GM20000 (cell line): ENCODE data around the gene CTNNA2.

Experiments
- DNase-seq: peaks from one replicate; pipeline ENCODE4 v3.0.0; 2012; ENCODE audit warnings: low spot score
- TF ChIP-seq, protein P1 (sequence below): IDR thresholded peaks from 2 replicates; pipeline ENCODE4 v1.5.1; 2012; ENCODE audit warnings: mild to moderate bottlenecking, control low read depth; ENCODE audit errors: extremely low read depth, missing control alignments

The CTNNA2 gene

DNA sequence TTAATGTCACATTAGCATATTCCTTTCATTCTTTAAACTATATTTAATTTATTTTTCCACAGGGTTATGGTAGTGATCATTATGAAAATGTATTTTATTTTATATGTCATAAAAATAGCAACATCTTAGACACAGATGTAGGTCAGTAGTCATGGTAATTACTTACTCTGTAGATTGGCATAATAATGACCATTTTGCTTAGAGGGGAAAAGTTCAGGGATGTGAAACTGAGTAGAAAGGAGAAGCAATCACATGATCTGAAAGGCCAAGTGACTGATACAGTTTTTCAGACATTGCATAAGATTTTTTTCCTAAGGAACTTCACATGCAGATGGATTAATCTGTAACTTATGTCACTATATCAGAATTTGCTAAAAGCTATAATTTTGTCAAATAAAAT, 286.9 kb downstream of the CTNNA2 start:
- DNase-seq, result no peak
- TF ChIP-seq, protein P1, sequence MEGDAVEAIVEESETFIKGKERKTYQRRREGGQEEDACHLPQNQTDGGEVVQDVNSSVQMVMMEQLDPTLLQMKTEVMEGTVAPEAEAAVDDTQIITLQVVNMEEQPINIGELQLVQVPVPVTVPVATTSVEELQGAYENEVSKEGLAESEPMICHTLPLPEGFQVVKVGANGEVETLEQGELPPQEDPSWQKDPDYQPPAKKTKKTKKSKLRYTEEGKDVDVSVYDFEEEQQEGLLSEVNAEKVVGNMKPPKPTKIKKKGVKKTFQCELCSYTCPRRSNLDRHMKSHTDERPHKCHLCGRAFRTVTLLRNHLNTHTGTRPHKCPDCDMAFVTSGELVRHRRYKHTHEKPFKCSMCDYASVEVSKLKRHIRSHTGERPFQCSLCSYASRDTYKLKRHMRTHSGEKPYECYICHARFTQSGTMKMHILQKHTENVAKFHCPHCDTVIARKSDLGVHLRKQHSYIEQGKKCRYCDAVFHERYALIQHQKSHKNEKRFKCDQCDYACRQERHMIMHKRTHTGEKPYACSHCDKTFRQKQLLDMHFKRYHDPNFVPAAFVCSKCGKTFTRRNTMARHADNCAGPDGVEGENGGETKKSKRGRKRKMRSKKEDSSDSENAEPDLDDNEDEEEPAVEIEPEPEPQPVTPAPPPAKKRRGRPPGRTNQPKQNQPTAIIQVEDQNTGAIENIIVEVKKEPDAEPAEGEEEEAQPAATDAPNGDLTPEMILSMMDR, result no peak

DNA sequence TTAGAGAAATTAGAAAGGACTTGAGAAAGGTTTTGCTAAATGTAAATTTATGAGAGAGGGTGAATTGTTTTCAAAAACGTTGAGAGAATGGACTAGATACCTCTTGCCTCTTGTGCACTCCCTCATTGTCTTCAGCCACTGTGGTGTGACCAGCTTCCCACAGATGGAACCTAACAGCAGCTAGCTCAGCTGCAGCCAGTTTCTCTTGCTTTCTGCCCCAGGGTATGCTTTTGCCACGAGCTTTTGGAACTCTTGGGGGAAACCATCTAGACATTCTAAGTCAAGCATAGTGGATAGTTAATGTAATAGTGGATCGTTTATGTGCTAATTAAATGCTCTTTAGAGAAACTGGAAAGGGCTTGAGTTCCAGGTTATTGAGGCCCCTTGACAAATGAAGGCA, 288.2 kb downstream of the CTNNA2 start:
- DNase-seq, result no peak
- TF ChIP-seq, protein P1, result no peak

DNA sequence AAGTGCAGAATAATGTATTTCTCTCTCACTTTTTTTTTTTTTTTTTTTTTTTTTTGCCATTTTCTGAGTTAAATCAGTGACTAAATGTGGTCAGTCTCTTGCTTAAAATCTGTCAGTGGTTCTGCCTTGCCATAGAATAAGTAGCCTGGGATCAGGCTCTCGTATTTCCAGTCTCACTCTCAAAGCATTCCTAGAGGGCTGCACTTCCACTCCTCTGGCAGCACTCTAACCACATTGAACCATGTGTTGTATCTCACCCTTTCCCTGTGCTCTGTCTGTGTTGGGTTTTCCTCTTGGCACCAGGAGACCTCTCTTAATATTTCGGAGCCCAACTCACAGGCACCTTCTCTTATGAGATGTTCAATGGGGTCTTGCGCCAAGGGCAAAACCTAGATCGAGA, 304.4 kb downstream of the CTNNA2 start:
- TF ChIP-seq, protein P1, result no peak
- no peak for DNase-seq

DNA sequence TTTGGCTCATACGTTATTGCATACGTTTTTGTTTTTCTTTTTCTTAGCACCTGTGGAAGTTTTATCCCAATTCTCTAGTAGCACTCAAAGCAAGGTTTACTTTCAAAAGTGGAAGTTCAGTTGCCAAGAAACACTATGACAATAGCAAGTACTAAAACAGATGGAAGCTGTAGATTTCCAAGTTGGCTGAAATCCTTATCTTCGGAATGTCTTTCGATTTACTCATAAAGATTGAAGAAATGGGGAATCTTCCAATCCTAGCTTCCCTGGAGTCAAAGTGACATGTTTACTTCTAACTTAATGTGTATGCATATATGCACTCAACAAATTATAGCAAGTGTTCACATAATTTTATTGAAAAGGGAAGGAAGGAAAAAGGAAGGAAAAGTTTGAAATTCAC, 307.4 kb downstream of the CTNNA2 start:
- TF ChIP-seq, protein P1, result no peak
- DNase-seq, result no peak

DNA sequence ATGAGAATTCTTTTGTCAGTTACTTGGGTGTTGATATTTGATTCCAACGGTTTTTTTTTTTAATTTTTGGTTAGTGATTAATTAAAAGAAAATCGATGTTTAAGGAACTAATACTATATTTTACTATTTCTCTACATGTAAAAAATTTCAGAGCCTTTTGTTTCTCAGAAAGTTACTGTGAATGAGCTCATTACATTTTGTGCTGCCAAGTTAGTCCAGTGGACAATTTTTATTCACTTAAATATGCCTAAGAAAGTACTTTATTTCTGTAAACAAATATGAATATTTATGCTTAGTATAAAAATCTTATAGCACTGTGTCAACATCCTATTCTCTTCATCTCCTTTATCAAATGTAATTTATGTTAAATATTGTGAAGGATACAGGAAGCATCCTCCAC, 309.3 kb downstream of the CTNNA2 start:
- no peak for DNase-seq
- TF ChIP-seq, protein P1, result no peak

DNA sequence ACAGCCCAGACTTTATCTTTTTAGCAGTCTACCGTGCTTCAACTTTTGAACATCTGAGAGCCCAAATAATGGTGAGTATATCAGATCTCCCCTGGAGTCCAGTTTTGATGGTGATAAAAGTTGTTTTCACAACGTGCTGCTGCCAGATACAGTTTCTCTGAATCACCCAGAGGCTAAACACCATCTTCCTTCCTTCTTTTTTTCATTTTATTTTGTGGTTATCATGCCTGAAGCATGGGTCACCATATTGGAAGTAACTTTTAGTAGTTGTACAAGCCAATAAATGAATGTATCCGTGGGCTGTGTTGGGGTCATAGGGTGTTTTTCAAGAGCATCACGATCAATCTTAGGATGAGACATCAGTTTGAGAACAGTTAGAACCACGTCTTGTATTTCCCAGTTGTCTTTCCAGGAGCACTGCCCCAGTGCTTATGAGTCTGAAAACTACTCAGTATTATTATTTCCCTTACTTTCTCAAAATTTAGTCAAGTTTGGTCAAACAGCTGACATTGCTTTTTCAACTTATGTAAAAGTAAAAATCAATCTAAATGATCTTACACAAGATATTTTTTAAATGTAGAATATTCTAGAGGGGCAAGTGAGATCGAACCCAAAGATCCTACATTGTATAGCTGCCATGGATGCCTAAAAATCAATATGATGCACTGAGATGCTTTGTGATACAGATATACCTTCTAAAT, 311.4 kb downstream of the CTNNA2 start:
- TF ChIP-seq, protein P1, result no peak
- no peak for DNase-seq

DNA sequence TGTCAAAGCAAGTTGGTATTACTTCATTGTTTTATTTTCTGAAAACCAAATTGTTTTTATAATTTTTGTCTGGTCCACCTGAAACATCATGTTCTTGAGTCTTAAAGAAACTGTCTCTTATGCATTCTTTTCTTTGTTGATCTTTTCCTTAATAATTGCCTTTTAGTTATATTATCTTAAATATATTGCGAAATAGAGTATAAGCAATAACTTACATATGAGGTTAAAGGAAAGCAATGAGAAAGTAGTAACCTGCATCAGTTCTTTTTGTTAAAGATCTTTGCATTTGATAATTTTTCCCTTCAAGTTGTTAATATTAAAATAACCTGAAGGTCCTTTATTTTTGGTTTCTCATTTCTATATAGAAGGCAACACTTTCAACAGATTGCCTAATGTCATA, 315.0 kb downstream of the CTNNA2 start:
- TF ChIP-seq, protein P1, result no peak
- DNase-seq, result no peak
